ENCODE data around the gene IFI27.

The IFI27 gene

GRCh38 chr14:94115631-94116030 lies 5.1 kb downstream of the IFI27 start:
- Histone ChIP-seq H3K4me1 (ENCODE audit: control extremely low read depth in 1 of 4, control insufficient read depth in 4 of 4, insufficient read depth in 4 of 4, low read length in 3 of 4) (no peaks in the 10 kb centered on the region), H3K36me3 (ENCODE audit: control insufficient read depth in 4 of 4, insufficient read depth in 4 of 4, low read length in 3 of 4) (no peaks in the 10 kb centered on the region), H3K9me3 (ENCODE audit: control extremely low read depth in 1 of 5, control insufficient read depth in 4 of 5, insufficient read depth in 2 of 5, low read depth in 1 of 5, low read length in 4 of 5) (peaks cover 0 to 17% (median 3%) of the 10 kb centered on the region in 5 experiments), H3K27me3 (replicated peaks in 2 of 5; ENCODE audit: control insufficient read depth in 4 of 5, insufficient read depth in 5 of 5, low read length in 4 of 5) (peaks cover 0 to 8% (median 0%) of the 10 kb centered on the region in 5 experiments), H3K27ac (ENCODE audit: insufficient read depth in 1 of 2, low read depth in 1 of 2, low read length in 2 of 2, poor library complexity in 1 of 2, severe bottlenecking in 2 of 2) (no peak overlapping the region), H3K4me3 (ENCODE audit: control insufficient read depth in 1 of 7, extremely low read depth in 1 of 7, insufficient read depth in 4 of 7, low read depth in 2 of 7, low read length in 6 of 7) (no peak overlapping the region)
- 93% methylated on average over 6 of the region's 15 CpGs for WGBS (ENCODE audit: insufficient coverage)
- ChIA-PET CTCF (interaction anchor here (1.1 to 1.4 kb wide), 2 partner anchors 9 to 12 kb away, joined by 4 to 6 read pairs; no protein-coding TSS in a partner anchor), POLR2A (no interaction called here)
- no peak for DNase-seq

GRCh38 chr14:94116701-94117100 lies 6.2 kb downstream of the IFI27 start:
- no peak for DNase-seq
- peaks cover 3 to 22% (median 7%) of the 10 kb centered on the region in 5 experiments for H3K9me3 ChIP-seq (ENCODE audit: control extremely low read depth in 1 of 5, control insufficient read depth in 4 of 5, insufficient read depth in 2 of 5, low read depth in 1 of 5, low read length in 4 of 5)
- H3K27me3 ChIP-seq (replicated peaks in 2 of 5; ENCODE audit: control insufficient read depth in 4 of 5, insufficient read depth in 5 of 5, low read length in 4 of 5): peaks cover 0 to 9% (median 0%) of the 10 kb centered on the region in 5 experiments
- POLR2A ChIA-PET: no interaction called here
- no peaks in the 10 kb centered on the region for H3K36me3 ChIP-seq (ENCODE audit: control insufficient read depth in 4 of 4, insufficient read depth in 4 of 4, low read length in 3 of 4)
- WGBS (ENCODE audit: insufficient coverage): 94% methylated on average over 5 of the region's 10 CpGs
- no peak overlapping the region for H3K4me3 ChIP-seq (ENCODE audit: control insufficient read depth in 1 of 7, extremely low read depth in 1 of 7, insufficient read depth in 4 of 7, low read depth in 2 of 7, low read length in 6 of 7)
- CTCF ChIA-PET: interaction anchor here (1.4 kb wide), 1 partner anchor 8 kb away, joined by 6 read pairs; no protein-coding TSS in a partner anchor
- H3K4me1 ChIP-seq (ENCODE audit: control extremely low read depth in 1 of 4, control insufficient read depth in 4 of 4, insufficient read depth in 4 of 4, low read length in 3 of 4): no peaks in the 10 kb centered on the region
- H3K27ac ChIP-seq (ENCODE audit: insufficient read depth in 1 of 2, low read depth in 1 of 2, low read length in 2 of 2, poor library complexity in 1 of 2, severe bottlenecking in 2 of 2): no peak overlapping the region

- DNase-seq: no peak
- H3K27ac ChIP-seq (ENCODE audit: insufficient read depth in 1 of 2, low read depth in 1 of 2, low read length in 2 of 2, poor library complexity in 1 of 2, severe bottlenecking in 2 of 2): no peak overlapping the region
- peaks cover 3 to 22% (median 7%) of the 10 kb centered on the region in 5 experiments for H3K9me3 ChIP-seq (ENCODE audit: control extremely low read depth in 1 of 5, control insufficient read depth in 4 of 5, insufficient read depth in 2 of 5, low read depth in 1 of 5, low read length in 4 of 5)
- ChIA-PET POLR2A (no interaction called here), CTCF (interaction anchor here (0.6 to 1.8 kb wide), 4 partner anchors 9 to 485 kb away, joined by 3 to 5 read pairs (median 4); no protein-coding TSS in a partner anchor)
- no peaks in the 10 kb centered on the region for H3K36me3 ChIP-seq (ENCODE audit: control insufficient read depth in 4 of 4, insufficient read depth in 4 of 4, low read length in 3 of 4)
- H3K4me3 ChIP-seq (ENCODE audit: control insufficient read depth in 1 of 7, extremely low read depth in 1 of 7, insufficient read depth in 4 of 7, low read depth in 2 of 7, low read length in 6 of 7): no peak overlapping the region
- H3K4me1 ChIP-seq (ENCODE audit: control extremely low read depth in 1 of 4, control insufficient read depth in 4 of 4, insufficient read depth in 4 of 4, low read length in 3 of 4): no peaks in the 10 kb centered on the region
- 80% methylated on average over 5 of the region's 9 CpGs for WGBS (ENCODE audit: insufficient coverage)
- H3K27me3 ChIP-seq (replicated peaks in 2 of 5; ENCODE audit: control insufficient read depth in 4 of 5, insufficient read depth in 5 of 5, low read length in 4 of 5): peaks cover 0 to 9% (median 0%) of the 10 kb centered on the region in 5 experiments
Measured at GRCh38 chr14:94117856-94118255, 7.3 kb downstream of the IFI27 start.

- peaks cover 0 to 9% (median 0%) of the 10 kb centered on the region in 5 experiments for H3K27me3 ChIP-seq (replicated peaks in 2 of 5; ENCODE audit: control insufficient read depth in 4 of 5, insufficient read depth in 5 of 5, low read length in 4 of 5)
- CTCF ChIA-PET: interaction anchor here (1.8 kb wide), 1 partner anchor 9 kb away, joined by 4 read pairs; no protein-coding TSS in a partner anchor
- H3K27ac ChIP-seq (ENCODE audit: insufficient read depth in 1 of 2, low read depth in 1 of 2, low read length in 2 of 2, poor library complexity in 1 of 2, severe bottlenecking in 2 of 2): no peak overlapping the region
- H3K4me1 ChIP-seq (ENCODE audit: control extremely low read depth in 1 of 4, control insufficient read depth in 4 of 4, insufficient read depth in 4 of 4, low read length in 3 of 4): no peaks in the 10 kb centered on the region
- no peak overlapping the region for H3K4me3 ChIP-seq (ENCODE audit: control insufficient read depth in 1 of 7, extremely low read depth in 1 of 7, insufficient read depth in 4 of 7, low read depth in 2 of 7, low read length in 6 of 7)
- POLR2A ChIA-PET: no interaction called here
- peaks cover 3 to 22% (median 7%) of the 10 kb centered on the region in 5 experiments for H3K9me3 ChIP-seq (ENCODE audit: control extremely low read depth in 1 of 5, control insufficient read depth in 4 of 5, insufficient read depth in 2 of 5, low read depth in 1 of 5, low read length in 4 of 5)
- no peaks in the 10 kb centered on the region for H3K36me3 ChIP-seq (ENCODE audit: control insufficient read depth in 4 of 4, insufficient read depth in 4 of 4, low read length in 3 of 4)
- DNase-seq: no peak
Measured at GRCh38 chr14:94119071-94119470, 8.5 kb downstream of the IFI27 start.

- peaks cover 0 to 9% (median 0%) of the 10 kb centered on the region in 5 experiments for H3K27me3 ChIP-seq (replicated peaks in 2 of 5; ENCODE audit: control insufficient read depth in 4 of 5, insufficient read depth in 5 of 5, low read length in 4 of 5)
- no peaks in the 10 kb centered on the region for H3K36me3 ChIP-seq (ENCODE audit: control insufficient read depth in 4 of 4, insufficient read depth in 4 of 4, low read length in 3 of 4)
- 91% methylated on average over 4 of the region's 5 CpGs for WGBS (ENCODE audit: insufficient coverage)
- DNase-seq: no peak
- H3K27ac ChIP-seq (ENCODE audit: insufficient read depth in 1 of 2, low read depth in 1 of 2, low read length in 2 of 2, poor library complexity in 1 of 2, severe bottlenecking in 2 of 2): no peak overlapping the region
- H3K4me1 ChIP-seq (ENCODE audit: control extremely low read depth in 1 of 4, control insufficient read depth in 4 of 4, insufficient read depth in 4 of 4, low read length in 3 of 4): no peaks in the 10 kb centered on the region
- ChIA-PET CTCF (no interaction called here), POLR2A (no interaction called here)
- no peak overlapping the region for H3K4me3 ChIP-seq (ENCODE audit: control insufficient read depth in 1 of 7, extremely low read depth in 1 of 7, insufficient read depth in 4 of 7, low read depth in 2 of 7, low read length in 6 of 7)
- peaks cover 3 to 22% (median 7%) of the 10 kb centered on the region in 5 experiments for H3K9me3 ChIP-seq (ENCODE audit: control extremely low read depth in 1 of 5, control insufficient read depth in 4 of 5, insufficient read depth in 2 of 5, low read depth in 1 of 5, low read length in 4 of 5)
Measured at GRCh38 chr14:94120667-94121340, 10.3 kb downstream of the IFI27 start.

- no peaks in the 10 kb centered on the region for H3K4me1 ChIP-seq (ENCODE audit: control extremely low read depth in 1 of 4, control insufficient read depth in 4 of 4, insufficient read depth in 4 of 4, low read length in 3 of 4)
- POLR2A ChIA-PET: no interaction called here
- H3K27ac ChIP-seq (ENCODE audit: insufficient read depth in 1 of 2, low read depth in 1 of 2, low read length in 2 of 2, poor library complexity in 1 of 2, severe bottlenecking in 2 of 2): no peak overlapping the region
- H3K36me3 ChIP-seq (ENCODE audit: control insufficient read depth in 4 of 4, insufficient read depth in 4 of 4, low read length in 3 of 4): peaks cover 0 to 2% (median 0%) of the 10 kb centered on the region in 4 experiments
- peaks cover 3 to 22% (median 7%) of the 10 kb centered on the region in 5 experiments for H3K9me3 ChIP-seq (ENCODE audit: control extremely low read depth in 1 of 5, control insufficient read depth in 4 of 5, insufficient read depth in 2 of 5, low read depth in 1 of 5, low read length in 4 of 5)
- CTCF ChIA-PET: no interaction called here
- no peak for DNase-seq
- 42% methylated on average over 2 of the region's 3 CpGs for WGBS (ENCODE audit: insufficient coverage)
- H3K4me3 ChIP-seq (ENCODE audit: control insufficient read depth in 1 of 7, extremely low read depth in 1 of 7, insufficient read depth in 4 of 7, low read depth in 2 of 7, low read length in 6 of 7): no peak overlapping the region
- H3K27me3 ChIP-seq (replicated peaks in 2 of 5; ENCODE audit: control insufficient read depth in 4 of 5, insufficient read depth in 5 of 5, low read length in 4 of 5): peaks cover 0 to 9% (median 0%) of the 10 kb centered on the region in 5 experiments
Measured at GRCh38 chr14:94121485-94121884, 10.9 kb downstream of the IFI27 start.

- Histone ChIP-seq H3K4me3 (ENCODE audit: control insufficient read depth in 1 of 7, extremely low read depth in 1 of 7, insufficient read depth in 4 of 7, low read depth in 2 of 7, low read length in 6 of 7) (no peak overlapping the region), H3K27ac (ENCODE audit: insufficient read depth in 1 of 2, low read depth in 1 of 2, low read length in 2 of 2, poor library complexity in 1 of 2, severe bottlenecking in 2 of 2) (no peak overlapping the region), H3K27me3 (replicated peaks in 2 of 5; ENCODE audit: control insufficient read depth in 4 of 5, insufficient read depth in 5 of 5, low read length in 4 of 5) (peaks cover 0 to 9% (median 0%) of the 10 kb centered on the region in 5 experiments), H3K9me3 (ENCODE audit: control extremely low read depth in 1 of 5, control insufficient read depth in 4 of 5, insufficient read depth in 2 of 5, low read depth in 1 of 5, low read length in 4 of 5) (peaks cover 3 to 22% (median 7%) of the 10 kb centered on the region in 5 experiments), H3K4me1 (ENCODE audit: control extremely low read depth in 1 of 4, control insufficient read depth in 4 of 4, insufficient read depth in 4 of 4, low read length in 3 of 4) (no peaks in the 10 kb centered on the region), H3K36me3 (ENCODE audit: control insufficient read depth in 4 of 4, insufficient read depth in 4 of 4, low read length in 3 of 4) (peaks cover 0 to 2% (median 0%) of the 10 kb centered on the region in 4 experiments)
- ChIA-PET POLR2A (no interaction called here), CTCF (no interaction called here)
- 100% methylated on average over 2 of the region's 3 CpGs for WGBS (ENCODE audit: insufficient coverage)
- DNase-seq: no peak
Measured at GRCh38 chr14:94122438-94122837, 11.9 kb downstream of the IFI27 start.

All from common myeloid progenitor, CD34-positive (primary cell).